Measurements from ENCODE around the gene U2AF1L4. TPM values are rescaled to one million over a fixed set of nuclear protein-coding genes. Genes with fewer than 3 reads are reported as not detected.

The U2AF1L4 gene
- total and polyA plus RNA-seq, 2 of the 4 experiments (the other 2 are of a cell fraction): 6.1 to 15.0 TPM

- no peak for TF ChIP-seq CTCF (conservative IDR thresholded peaks at IDR 0.05; ENCODE audit: low read depth, low read length)
These were observed 45.0 kb upstream of the U2AF1L4 start (continued) for GRCh38 chr19:35789978-35790944.
